Mesendoderm (in vitro differentiated cells): ENCODE results near the gene GSDMA.

Experiments
- DNase-seq: peaks from one replicate; pipeline ENCODE4 v3.0.0; 2013
- H2AK5ac ChIP-seq: 2 replicates; pipeline ENCODE4 v1.6.1; 2013; ENCODE audit warnings: low read length, inconsistent platforms
- H2BK120ac ChIP-seq: 2 replicates; pipeline ENCODE4 v1.6.1; 2013; ENCODE audit warnings: low read depth, mild to moderate bottlenecking, low read length, moderate library complexity, mixed read lengths
- H2BK15ac ChIP-seq: replicated peaks from 2 replicates; pipeline ENCODE4 v1.6.1; 2013; ENCODE audit warnings: low read depth, mild to moderate bottlenecking, moderate library complexity
- H2BK5ac ChIP-seq: 2 replicates; pipeline ENCODE4 v1.6.1; 2013; ENCODE audit warnings: low read length, inconsistent platforms
- H3K18ac ChIP-seq: 2 replicates; pipeline ENCODE4 v1.6.1; 2013; ENCODE audit warnings: mild to moderate bottlenecking, low read length, mixed read lengths
- H3K23ac ChIP-seq: one replicate; pipeline ENCODE4 v1.6.1; 2013; ENCODE audit warnings: low read length
- H3K27ac ChIP-seq: 2 replicates; pipeline ENCODE4 v1.5.1; 2013; ENCODE audit warnings: low read depth, mild to moderate bottlenecking, inconsistent platforms, low read length, moderate library complexity
- H3K27me3 ChIP-seq: 2 replicates; pipeline ENCODE4 v1.6.1; 2013; ENCODE audit warnings: low read length, control low read depth, mild to moderate bottlenecking, inconsistent platforms; ENCODE audit not compliant: insufficient read depth, poor library complexity
- H3K36me3 ChIP-seq: 2 replicates; pipeline ENCODE4 v1.6.1; 2013; ENCODE audit warnings: low read length, inconsistent platforms; ENCODE audit not compliant: control insufficient read depth, insufficient read depth
- H3K4ac ChIP-seq: one replicate; pipeline ENCODE4 v1.6.1; 2013; ENCODE audit warnings: low read depth, mild to moderate bottlenecking, low read length, moderate library complexity
- H3K4me1 ChIP-seq: 2 replicates; pipeline ENCODE4 v1.6.1; 2013; ENCODE audit warnings: low read depth, low read length, inconsistent platforms; ENCODE audit not compliant: control insufficient read depth
- H3K4me2 ChIP-seq: 2 replicates; pipeline ENCODE4 v1.6.1; 2013; ENCODE audit warnings: low read length
- H3K4me3 ChIP-seq: 2 replicates; pipeline ENCODE4 v1.5.1; 2013; ENCODE audit warnings: mild to moderate bottlenecking, low read length
- H3K56ac ChIP-seq: one replicate; pipeline ENCODE4 v1.6.1; 2013; ENCODE audit warnings: low read length
- H3K79me1 ChIP-seq: 2 replicates; pipeline ENCODE4 v1.6.1; 2013; ENCODE audit warnings: low read length, inconsistent platforms
- H3K79me2 ChIP-seq: 2 replicates; pipeline ENCODE4 v1.6.1; 2013; ENCODE audit warnings: mild to moderate bottlenecking, low read length; ENCODE audit not compliant: control insufficient read depth, insufficient read depth
- H3K9ac ChIP-seq: 2 replicates; pipeline ENCODE4 v1.6.1; 2013; ENCODE audit warnings: low read length, inconsistent platforms
- H4K5ac ChIP-seq: one replicate; pipeline ENCODE4 v1.6.1; 2013; ENCODE audit warnings: low read length
- H4K8ac ChIP-seq: one replicate; pipeline ENCODE4 v1.6.1; 2013; ENCODE audit warnings: low read depth, mild to moderate bottlenecking, control low read depth, low read length, moderate library complexity
- WGBS: extraction: QIAGEN DNeasy Blood & Tissue Kit; methylation state at CpG from one replicate; pipeline ENCODE4 v1.1.7; 2013; ENCODE audit warnings: low lambda C conversion rate, missing lambda C conversion rate; ENCODE audit not compliant: insufficient coverage; ENCODE audit errors: extremely low coverage; 5-methylcytosine and 5-hydroxymethylcytosine counted together

GSDMA gene

GRCh38 chr17:39927929-39928857 is 34.6 kb upstream of the GSDMA start:
- H3K27ac ChIP-seq = peak overlapping the region; percentile 28
- no peak overlapping the region for H2BK120ac ChIP-seq
- peaks cover 11% of the 10 kb centered on the region for H3K79me1 ChIP-seq
- H2BK5ac ChIP-seq = no peak overlapping the region
- H3K27me3 ChIP-seq = no peaks in the 10 kb centered on the region
- DNase-seq = peak; percentile 80
- peaks cover 9% of the 10 kb centered on the region for H3K4me1 ChIP-seq
- WGBS = no CpG with 5 or more reads among the region's 17 CpGs
- no peak overlapping the region for H2BK15ac ChIP-seq
- H3K4me2 ChIP-seq = peak overlapping the region; percentile 58
- H3K18ac ChIP-seq = no peak overlapping the region
- no peak overlapping the region for H4K8ac ChIP-seq
- H3K36me3 ChIP-seq = no peaks in the 10 kb centered on the region
- H2AK5ac ChIP-seq = no peak overlapping the region
- H3K4me3 ChIP-seq = peak overlapping the region; percentile 39
- no peak overlapping the region for H3K23ac ChIP-seq
- H4K5ac ChIP-seq = no peak overlapping the region
- peak overlapping the region; percentile 41 for H3K4ac ChIP-seq
- H3K9ac ChIP-seq = peak overlapping the region; percentile 66
- H3K79me2 ChIP-seq = peaks cover 9% of the 10 kb centered on the region
- H3K56ac ChIP-seq = peak overlapping the region; percentile 72

- H2AK5ac ChIP-seq = no peak overlapping the region
- H3K27ac ChIP-seq = no peak overlapping the region
- no peak for DNase-seq
- H3K4me3 ChIP-seq = no peak overlapping the region
- no peaks in the 10 kb centered on the region for H3K36me3 ChIP-seq
- WGBS = no CpG with 5 or more reads among the region's 8 CpGs
- no peak overlapping the region for H3K4me2 ChIP-seq
- H2BK120ac ChIP-seq = no peak overlapping the region
- H3K27me3 ChIP-seq = no peaks in the 10 kb centered on the region
- H3K18ac ChIP-seq = no peak overlapping the region
- peaks cover 8% of the 10 kb centered on the region for H3K79me1 ChIP-seq
- no peak overlapping the region for H3K23ac ChIP-seq
- H3K9ac ChIP-seq = no peak overlapping the region
- peaks cover 9% of the 10 kb centered on the region for H3K79me2 ChIP-seq
- H4K5ac ChIP-seq = no peak overlapping the region
- no peak overlapping the region for H2BK5ac ChIP-seq
- H4K8ac ChIP-seq = no peak overlapping the region
- no peak overlapping the region for H2BK15ac ChIP-seq
- no peak overlapping the region for H3K4ac ChIP-seq
- H3K4me1 ChIP-seq = peaks cover 8% of the 10 kb centered on the region
- H3K56ac ChIP-seq = no peak overlapping the region
Measured at GRCh38 chr17:39928858-39929645, 33.8 kb upstream of the GSDMA start.

- Histone ChIP-seq H3K4me1 (peaks cover 3% of the 10 kb centered on the region), H3K23ac (no peak overlapping the region), H2AK5ac (no peak overlapping the region), H3K27ac (no peak overlapping the region), H4K5ac (no peak overlapping the region), H2BK5ac (no peak overlapping the region), H3K36me3 (no peaks in the 10 kb centered on the region), H3K27me3 (no peaks in the 10 kb centered on the region), H3K4me2 (no peak overlapping the region), H4K8ac (no peak overlapping the region), H3K79me2 (peaks cover 6% of the 10 kb centered on the region), H3K4me3 (no peak overlapping the region), H2BK120ac (no peak overlapping the region), H3K4ac (no peak overlapping the region), H3K79me1 (peaks cover 3% of the 10 kb centered on the region), H2BK15ac (no peak overlapping the region), H3K9ac (no peak overlapping the region), H3K56ac (no peak overlapping the region), H3K18ac (no peak overlapping the region)
- WGBS = no CpG with 5 or more reads among the region's 5 CpGs
- DNase-seq = no peak
Measured at GRCh38 chr17:39929646-39930407, 33.0 kb upstream of the GSDMA start.

GRCh38 chr17:39933912-39934311 is 28.9 kb upstream of the GSDMA start:
- H3K23ac ChIP-seq = no peak overlapping the region
- no CpG with 5 or more reads among the region's 5 CpGs for WGBS
- no peak overlapping the region for H2AK5ac ChIP-seq
- no peak overlapping the region for H4K8ac ChIP-seq
- H3K18ac ChIP-seq = no peak overlapping the region
- no peak overlapping the region for H2BK120ac ChIP-seq
- no peaks in the 10 kb centered on the region for H3K36me3 ChIP-seq
- H2BK5ac ChIP-seq = no peak overlapping the region
- peaks cover 3% of the 10 kb centered on the region for H3K4me1 ChIP-seq
- no peak overlapping the region for H3K4me3 ChIP-seq
- no peak overlapping the region for H3K4me2 ChIP-seq
- no peak overlapping the region for H3K4ac ChIP-seq
- H3K79me2 ChIP-seq = no peaks in the 10 kb centered on the region
- DNase-seq = no peak
- no peak overlapping the region for H3K9ac ChIP-seq
- H3K79me1 ChIP-seq = no peaks in the 10 kb centered on the region
- no peaks in the 10 kb centered on the region for H3K27me3 ChIP-seq
- peak overlapping the region; percentile 34 for H3K56ac ChIP-seq
- no peak overlapping the region for H2BK15ac ChIP-seq
- no peak overlapping the region for H4K5ac ChIP-seq
- H3K27ac ChIP-seq = no peak overlapping the region

- Histone ChIP-seq H3K27ac (no peak overlapping the region), H4K8ac (no peak overlapping the region), H3K18ac (no peak overlapping the region), H2BK120ac (no peak overlapping the region), H2BK5ac (no peak overlapping the region), H3K4ac (no peak overlapping the region), H3K4me3 (no peak overlapping the region), H3K9ac (no peak overlapping the region), H3K4me2 (no peak overlapping the region), H3K36me3 (no peaks in the 10 kb centered on the region), H4K5ac (no peak overlapping the region), H3K4me1 (peaks cover 3% of the 10 kb centered on the region), H2AK5ac (no peak overlapping the region), H3K79me2 (no peaks in the 10 kb centered on the region), H3K23ac (no peak overlapping the region), H3K56ac (no peak overlapping the region), H3K27me3 (no peaks in the 10 kb centered on the region), H2BK15ac (no peak overlapping the region), H3K79me1 (no peaks in the 10 kb centered on the region)
- WGBS = no CpG with 5 or more reads among the region's 5 CpGs
- no peak for DNase-seq
Measured at GRCh38 chr17:39934324-39934723, 28.5 kb upstream of the GSDMA start.
